ENCODE measurements around the gene PHF19.

Gene PHF19

GRCh38 chr9:120913647-120914264 is 36.8 kb upstream of the PHF19 start:
- FAIRE-seq, result no peak

GRCh38 chr9:120912958-120913646 is 36.1 kb upstream of the PHF19 start:
- no peak for FAIRE-seq

- no peak for FAIRE-seq
These were observed 34.4 kb upstream of the PHF19 start for GRCh38 chr9:120911295-120911837.

GRCh38 chr9:120910643-120911042 is 33.7 kb upstream of the PHF19 start:
- no peak for FAIRE-seq

- FAIRE-seq, result no peak
These were observed 32.9 kb upstream of the PHF19 start for GRCh38 chr9:120909904-120910303.

GRCh38 chr9:120905315-120906164 is 28.6 kb upstream of the PHF19 start:
- no peak for FAIRE-seq

- FAIRE-seq, result no peak
These were observed 28.0 kb upstream of the PHF19 start for GRCh38 chr9:120904978-120905301.

GRCh38 chr9:120904061-120904977 is 27.3 kb upstream of the PHF19 start:
- FAIRE-seq, result no peak

GRCh38 chr9:120902569-120903535 is 25.9 kb upstream of the PHF19 start:
- FAIRE-seq, result no peak

- no peak for FAIRE-seq
These were observed 25.0 kb upstream of the PHF19 start for GRCh38 chr9:120901755-120902568.

- FAIRE-seq, result no peak
These were observed 23.8 kb upstream of the PHF19 start for GRCh38 chr9:120900824-120901223.

- no peak for FAIRE-seq
These were observed 22.6 kb upstream of the PHF19 start for GRCh38 chr9:120899490-120900068.

- no peak for FAIRE-seq
These were observed 21.4 kb upstream of the PHF19 start for GRCh38 chr9:120898396-120898795.

- FAIRE-seq, result no peak
These were observed 19.0 kb upstream of the PHF19 start for GRCh38 chr9:120895951-120896350.

- no peak for FAIRE-seq
These were observed 17.5 kb upstream of the PHF19 start for GRCh38 chr9:120894321-120895148.

- FAIRE-seq, result no peak
These were observed 16.8 kb upstream of the PHF19 start for GRCh38 chr9:120893611-120894307.

- FAIRE-seq, result no peak
These were observed 16.0 kb upstream of the PHF19 start for GRCh38 chr9:120892748-120893610.

Data from G401.6 (cell line).